Measurements from ENCODE around the gene MEGF6.

MEGF6 gene

GRCh38 chr1:3543076-3544039 is 68.0 kb downstream of the MEGF6 start:
- Histone ChIP-seq H3K27ac (ENCODE audit: low read depth, low read length) (no peak overlapping the region), H3K27me3 (ENCODE audit: control insufficient read depth, low read length) (no peaks in the 10 kb centered on the region), H3F3A (ENCODE audit: control insufficient read depth, insufficient read depth) (no peaks in the 10 kb centered on the region), H3K79me2 (ENCODE audit: control insufficient read depth, low read length) (no peaks in the 10 kb centered on the region), H3K4me3 (ENCODE audit: low read length) (no peak overlapping the region), H3K9me3 (ENCODE audit: control insufficient read depth, insufficient read depth, low read length) (no peaks in the 10 kb centered on the region), H3K9me2 (replicated peaks; ENCODE audit: control insufficient read depth, low read length) (no peaks in the 10 kb centered on the region), H3K4me2 (ENCODE audit: low read length) (no peak overlapping the region), H3K4me1 (ENCODE audit: control insufficient read depth, low read length) (no peaks in the 10 kb centered on the region), H3K36me3 (ENCODE audit: control insufficient read depth, low read length) (no peaks in the 10 kb centered on the region), H4K20me1 (ENCODE audit: control insufficient read depth, insufficient read depth, low read depth, low read length) (no peaks in the 10 kb centered on the region)
- TF ChIP-seq CTCF (IDR thresholded peaks at IDR 0.05; ENCODE audit: low read depth, low read length, poor library complexity, severe bottlenecking): no peak

GRCh38 chr1:3542676-3543075 is 68.6 kb downstream of the MEGF6 start:
- H4K20me1 ChIP-seq (ENCODE audit: control insufficient read depth, insufficient read depth, low read depth, low read length): no peaks in the 10 kb centered on the region
- no peaks in the 10 kb centered on the region for H3F3A ChIP-seq (ENCODE audit: control insufficient read depth, insufficient read depth)
- no peaks in the 10 kb centered on the region for H3K79me2 ChIP-seq (ENCODE audit: control insufficient read depth, low read length)
- H3K4me2 ChIP-seq (ENCODE audit: low read length): no peak overlapping the region
- TF ChIP-seq CTCF (IDR thresholded peaks at IDR 0.05; ENCODE audit: low read depth, low read length, poor library complexity, severe bottlenecking): no peak
- no peak for TF ChIP-seq EZH2phosphoT487 (IDR thresholded peaks at IDR 0.05; ENCODE audit: borderline replicate concordance, low read length)
- no peaks in the 10 kb centered on the region for H3K36me3 ChIP-seq (ENCODE audit: control insufficient read depth, low read length)
- H3K4me1 ChIP-seq (ENCODE audit: control insufficient read depth, low read length): no peaks in the 10 kb centered on the region
- no peaks in the 10 kb centered on the region for H3K9me3 ChIP-seq (ENCODE audit: control insufficient read depth, insufficient read depth, low read length)
- H3K27ac ChIP-seq (ENCODE audit: low read depth, low read length): no peak overlapping the region
- H3K4me3 ChIP-seq (ENCODE audit: low read length): no peak overlapping the region
- no peaks in the 10 kb centered on the region for H3K27me3 ChIP-seq (ENCODE audit: control insufficient read depth, low read length)
- H3K9me2 ChIP-seq (replicated peaks; ENCODE audit: control insufficient read depth, low read length): no peaks in the 10 kb centered on the region

GRCh38 chr1:3541936-3542335 is 69.4 kb downstream of the MEGF6 start:
- Histone ChIP-seq H3K36me3 (ENCODE audit: control insufficient read depth, low read length) (no peaks in the 10 kb centered on the region), H3K27ac (ENCODE audit: low read depth, low read length) (no peak overlapping the region), H3K9me3 (ENCODE audit: control insufficient read depth, insufficient read depth, low read length) (no peaks in the 10 kb centered on the region), H3K4me3 (ENCODE audit: low read length) (no peak overlapping the region), H3K9me2 (replicated peaks; ENCODE audit: control insufficient read depth, low read length) (no peaks in the 10 kb centered on the region), H3F3A (ENCODE audit: control insufficient read depth, insufficient read depth) (no peaks in the 10 kb centered on the region), H3K79me2 (ENCODE audit: control insufficient read depth, low read length) (no peaks in the 10 kb centered on the region), H3K4me2 (ENCODE audit: low read length) (no peak overlapping the region), H3K27me3 (ENCODE audit: control insufficient read depth, low read length) (no peaks in the 10 kb centered on the region), H3K4me1 (ENCODE audit: control insufficient read depth, low read length) (no peaks in the 10 kb centered on the region), H4K20me1 (ENCODE audit: control insufficient read depth, insufficient read depth, low read depth, low read length) (no peaks in the 10 kb centered on the region)
- TF ChIP-seq CTCF (IDR thresholded peaks at IDR 0.05; ENCODE audit: low read depth, low read length, poor library complexity, severe bottlenecking) (no peak), EZH2phosphoT487 (IDR thresholded peaks at IDR 0.05; ENCODE audit: borderline replicate concordance, low read length) (no peak)
